Measurements from ENCODE around the gene PARP12. TPM values are rescaled to one million over a fixed set of nuclear protein-coding genes. Genes with fewer than 3 reads are reported as not detected.

The PARP12 gene
- total and polyA plus RNA-seq, 2 of the 8 experiments (the other 6 are each of a cell fraction or from before 2014, with no cell fraction given), result 9.0 to 21.5 TPM

GRCh38 chr7:140050100-140050499 is 12.7 kb downstream of the PARP12 start (continued):
- no peak for TF ChIP-seq CHD7 (IDR thresholded peaks at IDR 0.05; ENCODE audit: insufficient replicate concordance, low read length)
- TF ChIP-seq MAFK (IDR thresholded peaks at IDR 0.05; ENCODE audit: low read depth, low read length), result no peak
- no peak for TF ChIP-seq JUN (IDR thresholded peaks at IDR 0.05; ENCODE audit: low read depth, low read length)
- TF ChIP-seq RXRA (IDR thresholded peaks at IDR 0.05; ENCODE audit: insufficient read depth, low read depth, low read length), result no peak
- no peak for TF ChIP-seq RFX5 (IDR thresholded peaks at IDR 0.05; ENCODE audit: borderline replicate concordance, low read depth, low read length)
- no peak for TF ChIP-seq SP2 (IDR thresholded peaks at IDR 0.05; ENCODE audit: low read length)
- TF ChIP-seq RAD21 (IDR thresholded peaks at IDR 0.05 in 1 of 2, conservative IDR thresholded peaks at IDR 0.05 in 1 of 2; ENCODE audit: low read depth in 2 of 2, low read length in 2 of 2), result no peak
- TF ChIP-seq PHF8 (conservative IDR thresholded peaks at IDR 0.05; ENCODE audit: low read depth, low read length), result no peak
- no peak for TF ChIP-seq CHD2 (IDR thresholded peaks at IDR 0.05; ENCODE audit: low read length)
- no peak for TF ChIP-seq SIN3A (conservative IDR thresholded peaks at IDR 0.05 in 1 of 2, IDR thresholded peaks at IDR 0.05 in 1 of 2; ENCODE audit: low read depth in 1 of 2, low read length in 2 of 2)
- no peak for TF ChIP-seq BCL11A (IDR thresholded peaks at IDR 0.05; ENCODE audit: low read depth in 2 of 2, low read length in 2 of 2)

Measured in H1 (cell line).